HEK293 (cell line): ENCODE measurements around the gene CYP4Z1.

ENCODE experiments used
- CTCF ChIA-PET: fragments of 350-600 bp; formaldehyde crosslinking; extraction: SDS; loops from one replicate; lab custom pipeline; 2021; ENCODE audit warnings: antibody characterized with exemption; lab: Yijun Ruan, JAX
- POLR2A ChIA-PET: fragments of 300-600 bp; formaldehyde crosslinking; extraction: SDS; loops from one replicate; lab custom pipeline; 2020; ENCODE audit warnings: antibody characterized with exemption, inconsistent platforms; lab: Yijun Ruan, JAX
- H3K27ac ChIP-seq: fragments of 200-500 bp; sonication (Bioruptor generic); 2 replicates; pipeline ENCODE4 v1.5.1; 2014; ENCODE audit warnings: low read depth, low read length, control low read depth, inconsistent platforms; ENCODE audit errors: extremely low read depth
- H3K36me3 ChIP-seq, 2 experiments: fragments of 200-500 bp in 1 of 2; sonication (Bioruptor generic) in 1 of 2; 1 replicate in 1 of 2; 2 replicates in 1 of 2; pipeline ENCODE4 v1.5.1; 2014 to 2017; ENCODE audit warnings: inconsistent platforms in 2 of 2, low read length in 2 of 2; ENCODE audit not compliant: control insufficient read depth in 2 of 2, insufficient read depth in 1 of 2
- H3K4me1 ChIP-seq: fragments of 200-500 bp; sonication (Bioruptor generic); 2 replicates; pipeline ENCODE4 v1.5.1; 2014; ENCODE audit warnings: mild to moderate bottlenecking, low read length, inconsistent platforms; ENCODE audit not compliant: control insufficient read depth, insufficient read depth
- H3K4me3 ChIP-seq: 2 replicates; pipeline ENCODE4 v1.5.1; 2011; ENCODE audit warnings: low read depth, mild to moderate bottlenecking, control low read depth, low read length, moderate library complexity
- H3K9me3 ChIP-seq: fragments of 200-500 bp; sonication (Bioruptor generic); 2 replicates; pipeline ENCODE4 v1.5.1; 2014; ENCODE audit warnings: low read depth, low read length, inconsistent platforms; ENCODE audit not compliant: control insufficient read depth, insufficient read depth
- ELK4 ChIP-seq: IDR thresholded peaks from 2 replicates; pipeline ENCODE4 v1.6.1; 2011; ENCODE audit warnings: mild to moderate bottlenecking, low read depth, low read length, borderline replicate concordance
- GFI1B ChIP-seq: fragments of 450-650 bp; formaldehyde crosslinking; IDR thresholded peaks from 2 replicates; pipeline ENCODE4 v1.5.1; 2016; ENCODE audit warnings: missing biosample characterization, missing genetic modification characterization
- PRDM10 ChIP-seq: fragments of 450-650 bp; formaldehyde crosslinking; IDR thresholded peaks from 2 replicates; pipeline ENCODE4 v1.5.1; 2016; ENCODE audit warnings: missing biosample characterization, missing genetic modification characterization
- PRDM6 ChIP-seq: fragments of 450-650 bp; formaldehyde crosslinking; IDR thresholded peaks from 2 replicates; pipeline ENCODE4 v1.5.1; 2017; ENCODE audit warnings: missing biosample characterization, missing genetic modification characterization
- SETDB1 ChIP-seq: IDR thresholded peaks from one replicate; pipeline ENCODE4 v1.6.1; 2017; ENCODE audit warnings: mild to moderate bottlenecking, low read length, moderate library complexity, mixed read lengths; ENCODE audit not compliant: insufficient read length
- SP2 ChIP-seq: fragments of 450-650 bp; formaldehyde crosslinking; IDR thresholded peaks from 2 replicates; pipeline ENCODE4 v1.5.1; 2016; ENCODE audit warnings: missing biosample characterization, missing genetic modification characterization
- SP3 ChIP-seq: fragments of 450-650 bp; formaldehyde crosslinking; IDR thresholded peaks from 2 replicates; pipeline ENCODE4 v1.5.1; 2016; ENCODE audit warnings: missing biosample characterization, missing genetic modification characterization
- TRIM28 ChIP-seq: IDR thresholded peaks from 2 replicates; pipeline ENCODE4 v1.6.1; 2011; ENCODE audit warnings: low read length, control low read depth, borderline replicate concordance
- YY1 ChIP-seq: fragments of 450-650 bp; formaldehyde crosslinking; IDR thresholded peaks from 2 replicates; pipeline ENCODE4 v1.5.1; 2018; ENCODE audit warnings: missing biosample characterization, missing genetic modification characterization
- YY2 ChIP-seq: fragments of 450-650 bp; formaldehyde crosslinking; IDR thresholded peaks from 2 replicates; pipeline ENCODE4 v1.5.1; 2016; ENCODE audit warnings: missing biosample characterization, missing genetic modification characterization
- ZBTB48 ChIP-seq: fragments of 450-650 bp; formaldehyde crosslinking; IDR thresholded peaks from 2 replicates; pipeline ENCODE4 v1.5.1; 2016; ENCODE audit warnings: missing biosample characterization, missing genetic modification characterization
- ZFP37 ChIP-seq: fragments of 450-650 bp; formaldehyde crosslinking; IDR thresholded peaks from 2 replicates; pipeline ENCODE4 v1.5.1; 2016; ENCODE audit warnings: missing biosample characterization, missing genetic modification characterization
- ZNF10 ChIP-seq: fragments of 450-650 bp; formaldehyde crosslinking; IDR thresholded peaks from 2 replicates; pipeline ENCODE4 v1.5.1; 2017; ENCODE audit warnings: missing biosample characterization, missing genetic modification characterization
- ZNF169 ChIP-seq: fragments of 450-650 bp; formaldehyde crosslinking; IDR thresholded peaks from 2 replicates; pipeline ENCODE4 v1.5.1; 2016; ENCODE audit warnings: missing biosample characterization, missing genetic modification characterization
- ZNF19 ChIP-seq: fragments of 450-650 bp; formaldehyde crosslinking; IDR thresholded peaks from 2 replicates; pipeline ENCODE4; 2016; ENCODE audit warnings: missing biosample characterization, missing genetic modification characterization, low read depth
- ZNF211 ChIP-seq: fragments of 450-650 bp; formaldehyde crosslinking; IDR thresholded peaks from 2 replicates; pipeline ENCODE4 v1.5.1; 2016; ENCODE audit warnings: low read depth, missing biosample characterization, missing genetic modification characterization
- ZNF23 ChIP-seq: fragments of 450-650 bp; formaldehyde crosslinking; IDR thresholded peaks from 2 replicates; pipeline ENCODE4 v1.5.1; 2016; ENCODE audit warnings: missing biosample characterization, missing genetic modification characterization, borderline replicate concordance
- ZNF280C ChIP-seq: fragments of 450-650 bp; formaldehyde crosslinking; IDR thresholded peaks from 2 replicates; pipeline ENCODE4 v1.5.1; 2016; ENCODE audit warnings: missing biosample characterization, missing genetic modification characterization
- ZNF335 ChIP-seq: fragments of 450-650 bp; formaldehyde crosslinking; conservative IDR thresholded peaks from 2 replicates; pipeline ENCODE4 v1.5.1; 2016; ENCODE audit warnings: missing biosample characterization, missing genetic modification characterization
- ZNF416 ChIP-seq: fragments of 450-650 bp; formaldehyde crosslinking; IDR thresholded peaks from 2 replicates; pipeline ENCODE4 v1.5.1; 2016; ENCODE audit warnings: missing biosample characterization, missing genetic modification characterization
- ZNF514 ChIP-seq: fragments of 450-650 bp; formaldehyde crosslinking; IDR thresholded peaks from 2 replicates; pipeline ENCODE4 v1.5.1; 2016; ENCODE audit warnings: missing biosample characterization, missing genetic modification characterization
- ZNF600 ChIP-seq: fragments of 450-650 bp; formaldehyde crosslinking; IDR thresholded peaks from 2 replicates; pipeline ENCODE4 v1.5.1; 2016; ENCODE audit warnings: missing biosample characterization, missing genetic modification characterization
- ZNF623 ChIP-seq: fragments of 450-650 bp; formaldehyde crosslinking; IDR thresholded peaks from 2 replicates; pipeline ENCODE4 v1.5.1; 2016; ENCODE audit warnings: missing biosample characterization, missing genetic modification characterization
- ZNF629 ChIP-seq: fragments of 450-650 bp; formaldehyde crosslinking; IDR thresholded peaks from 2 replicates; pipeline ENCODE4 v1.5.1; 2017; ENCODE audit warnings: missing biosample characterization, missing genetic modification characterization
- ZNF639 ChIP-seq: fragments of 450-650 bp; formaldehyde crosslinking; IDR thresholded peaks from 2 replicates; pipeline ENCODE4 v1.5.1; 2016; ENCODE audit warnings: missing biosample characterization, missing genetic modification characterization
- ZNF660 ChIP-seq: fragments of 450-650 bp; IDR thresholded peaks from 2 replicates; pipeline ENCODE4 v1.5.1; 2018; ENCODE audit warnings: missing biosample characterization, mild to moderate bottlenecking, missing genetic modification characterization
- ZNF664 ChIP-seq: fragments of 450-650 bp; formaldehyde crosslinking; IDR thresholded peaks from 2 replicates; pipeline ENCODE4 v1.5.1; 2016; ENCODE audit warnings: missing biosample characterization, missing genetic modification characterization
- ZNF777 ChIP-seq: fragments of 450-650 bp; formaldehyde crosslinking; IDR thresholded peaks from 2 replicates; pipeline ENCODE4 v1.5.1; 2017; ENCODE audit warnings: missing biosample characterization, missing genetic modification characterization, borderline replicate concordance

Gene CYP4Z1

GRCh38 chr1:47031059-47031458, 36.0 kb upstream of the CYP4Z1 start:
- POLR2A ChIA-PET: no interaction called here
- peaks cover 0 to 11% of the 10 kb centered on the region in 2 experiments; a peak in 2 of 3 replicates for H3K36me3 ChIP-seq
- H3K4me3 ChIP-seq: no peak overlapping the region
- TF ChIP-seq PRDM10 (tag by site-specific recombination) (peak; percentile 71), ZFP37 (tag by site-specific recombination) (no peak), ZNF664 (tag by site-specific recombination) (no peak), SETDB1 (no peak), GFI1B (tag by site-specific recombination) (0 out of 2 replicates have a peak, but pooled peaks have one; percentile 6), ZNF514 (tag by site-specific recombination) (no peak), SP3 (tag by site-specific recombination) (no peak), ZNF639 (no peak), YY1 (tag by site-specific recombination) (no peak), ZBTB48 (tag by site-specific recombination) (peak; percentile 54; the same call in 1 of the 2 replicates), ZNF660 (tag by site-specific recombination) (no peak), ZNF23 (tag by site-specific recombination) (no peak), PRDM6 (tag by site-specific recombination) (peak; percentile 92), ZNF335 (tag by site-specific recombination) (no peak), SP2 (tag by site-specific recombination) (no peak), ZNF211 (no peak), ZNF623 (tag by site-specific recombination) (peak; percentile 1; the same call in 1 of the 2 replicates), ZNF169 (tag by site-specific recombination) (no peak), ZNF777 (tag by site-specific recombination) (no peak), ZNF280C (tag by site-specific recombination) (no peak), ZNF416 (tag by site-specific recombination) (no peak), TRIM28 (peak; percentile 35; the same call in 1 of the 2 replicates), YY2 (tag by site-specific recombination) (no peak), ZNF19 (tag by site-specific recombination) (no peak), ELK4 (no peak), ZNF629 (peak; percentile 43; the same call in 1 of the 2 replicates), ZNF10 (tag by site-specific recombination) (0 out of 2 replicates have a peak, but pooled peaks have one; percentile 48), ZNF600 (peak; percentile 71)

More at GRCh38 chr1:47031059-47031458, 36.0 kb upstream of the CYP4Z1 start:
- CTCF ChIA-PET: interaction anchor here (0.6 to 0.7 kb wide), 2 partner anchors 305 to 581 kb away, joined by 3 read pairs; no protein-coding TSS in a partner anchor
- H3K27ac ChIP-seq: peak overlapping the region; percentile 13; the same call in 1 of the 2 replicates
- H3K4me1 ChIP-seq: peaks cover 28% of the 10 kb centered on the region
- no peaks in the 10 kb centered on the region for H3K9me3 ChIP-seq
